GM18907 (cell line): Measurements from ENCODE around the gene EFEMP2.

Source experiments
- ATAC-seq: cut with Tn5 transposase; IDR thresholded peaks from one replicate; pipeline ENCODE4 v1.9.1; 2021; ENCODE audit warnings: mild to moderate bottlenecking, moderate library complexity; ENCODE audit not compliant: unreplicated experiment

EFEMP2 gene

DNA sequence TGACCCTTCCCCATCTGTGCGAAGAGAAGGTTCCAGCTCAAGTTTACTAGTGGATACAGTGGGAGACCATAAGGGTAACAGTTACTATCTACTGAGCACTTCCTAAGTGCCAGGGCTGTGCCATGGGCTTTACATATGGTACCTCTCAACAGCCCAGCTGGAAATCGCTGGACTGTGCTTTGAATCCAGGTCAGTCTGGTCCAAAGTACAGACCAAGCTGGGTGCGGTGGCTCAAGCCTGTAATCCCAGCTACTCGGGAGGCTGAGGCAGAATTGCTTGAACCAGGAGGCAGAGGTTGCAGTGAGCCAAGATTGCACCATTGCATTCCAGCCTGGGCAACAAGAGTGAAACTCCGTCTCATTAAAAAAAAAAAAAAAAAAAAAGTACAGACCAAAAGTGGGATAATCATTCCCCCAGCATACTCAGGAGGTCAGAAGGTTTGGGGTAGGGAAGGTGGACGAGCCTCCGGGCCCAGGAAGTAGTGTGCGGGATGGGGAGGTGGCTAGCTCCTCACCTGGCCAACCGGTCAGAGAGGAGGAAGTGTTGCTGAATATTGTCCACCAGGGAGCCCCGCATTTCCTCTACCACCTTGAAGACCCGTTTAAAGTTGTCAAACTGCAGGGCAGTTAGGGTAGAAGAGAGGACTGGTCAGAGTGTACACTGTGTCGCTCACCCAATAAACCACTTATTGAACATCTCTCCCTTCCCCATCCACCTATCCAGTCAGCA is 13.4 kb upstream of the EFEMP2 start:
- ATAC-seq, result no peak

DNA sequence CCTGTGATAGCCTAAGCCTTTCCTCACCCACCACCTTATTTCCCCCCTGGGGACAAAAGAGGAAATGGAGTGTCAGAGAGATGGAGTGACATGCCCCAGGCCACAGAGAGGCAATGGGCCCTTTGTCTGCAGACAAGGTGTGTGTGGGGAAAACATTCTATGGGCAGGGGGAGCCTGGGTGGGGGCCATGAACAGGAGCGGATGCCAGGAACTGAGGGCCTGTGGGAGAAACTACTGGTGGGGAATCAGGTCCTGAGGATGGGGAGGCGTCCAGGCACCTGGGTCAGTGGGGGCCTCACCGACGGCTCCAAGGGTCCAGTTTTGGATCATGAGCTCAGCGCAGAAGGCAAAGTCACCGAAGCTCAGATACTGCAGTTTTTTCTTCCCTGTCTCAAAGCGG is 12.6 kb upstream of the EFEMP2 start:
- ATAC-seq, result no peak

DNA sequence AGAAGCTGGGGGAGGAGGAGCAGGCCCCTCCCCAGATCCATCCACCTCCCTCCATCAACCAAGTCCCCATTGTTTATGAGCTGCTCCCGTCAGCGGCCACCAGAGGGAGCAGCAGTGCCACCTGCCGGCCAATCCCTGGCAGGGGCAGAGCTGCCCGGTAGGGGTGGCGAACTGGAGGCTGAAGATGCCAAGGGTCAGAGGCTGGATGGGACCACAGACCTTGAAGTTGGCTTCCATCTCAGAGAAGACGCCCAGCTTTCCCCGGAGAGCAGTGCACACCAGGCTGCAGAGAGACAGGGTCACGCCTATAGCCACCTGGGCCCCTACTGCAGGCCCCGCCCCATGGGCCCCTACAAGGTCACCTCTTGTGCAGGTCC is 12.1 kb upstream of the EFEMP2 start:
- ATAC-seq, result no peak

DNA sequence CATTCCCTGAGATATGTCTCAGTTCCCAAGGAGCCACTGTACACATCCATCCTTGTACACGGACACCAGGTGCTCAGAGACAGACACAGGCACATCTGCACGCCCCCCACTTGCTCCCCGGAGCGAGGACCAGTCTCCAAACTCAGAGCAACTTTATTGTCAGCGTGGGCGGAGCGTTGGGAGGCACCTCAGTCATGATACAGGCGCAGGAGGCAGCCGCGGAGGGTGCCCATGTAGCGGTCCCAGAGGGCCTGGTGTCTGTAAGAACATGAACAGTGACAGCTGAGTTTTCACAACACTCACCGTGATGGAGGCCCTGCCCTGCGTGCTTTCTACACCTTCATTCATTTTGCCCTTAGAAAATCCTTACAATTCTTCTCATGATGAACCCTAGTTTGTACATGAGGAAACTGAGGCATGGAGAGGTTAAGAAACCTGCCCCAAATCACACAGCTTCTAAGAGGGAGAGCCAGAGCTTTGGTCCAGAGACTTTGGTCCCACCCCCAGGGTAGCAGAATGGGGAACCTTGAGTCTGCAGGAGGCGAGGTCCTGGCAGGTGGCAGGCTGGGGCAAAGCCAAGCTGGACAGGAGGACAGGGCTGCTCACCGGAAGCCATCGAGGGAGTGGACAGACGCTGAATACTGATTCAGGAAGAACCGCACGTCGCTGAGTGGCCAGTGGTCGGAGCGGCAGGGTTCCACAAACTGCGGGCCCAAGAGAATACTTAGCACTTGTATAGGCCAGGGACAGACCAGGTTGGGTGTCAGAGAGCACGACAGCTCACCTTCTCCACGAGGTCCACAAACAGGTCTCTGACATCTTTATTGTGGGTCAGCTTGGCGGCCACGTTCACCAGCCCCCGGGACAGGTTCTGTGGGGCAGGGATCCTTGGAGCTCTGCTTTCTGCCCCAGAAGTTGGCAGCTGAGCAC is 11.5 kb upstream of the EFEMP2 start:
- no peak for ATAC-seq

DNA sequence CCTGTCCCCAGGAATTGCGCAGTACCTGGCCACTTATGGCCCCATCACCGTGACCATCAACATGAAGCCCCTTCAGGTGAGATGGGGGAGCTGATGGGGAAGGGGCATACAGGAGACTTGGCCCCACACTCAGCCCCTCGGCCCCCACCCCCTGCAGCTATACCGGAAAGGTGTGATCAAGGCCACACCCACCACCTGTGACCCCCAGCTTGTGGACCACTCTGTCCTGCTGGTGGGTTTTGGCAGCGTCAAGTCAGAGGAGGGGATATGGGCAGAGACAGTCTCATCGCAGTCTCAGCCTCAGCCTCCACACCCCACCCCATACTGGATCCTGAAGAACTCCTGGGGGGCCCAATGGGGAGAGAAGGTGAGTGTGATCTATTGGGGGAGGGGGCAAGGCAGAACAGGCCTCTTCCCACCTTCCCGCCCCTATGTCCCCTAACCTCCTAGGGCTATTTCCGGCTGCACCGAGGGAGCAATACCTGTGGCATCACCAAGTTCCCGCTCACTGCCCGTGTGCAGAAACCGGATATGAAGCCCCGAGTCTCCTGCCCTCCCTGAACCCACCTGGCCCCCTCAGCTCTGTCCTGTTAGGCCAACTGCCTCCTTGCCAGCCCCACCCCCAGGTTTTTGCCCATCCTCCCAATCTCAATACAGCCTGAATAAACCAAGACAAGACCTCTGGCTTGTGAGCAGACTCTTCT is 10.6 kb upstream of the EFEMP2 start:
- ATAC-seq, result no peak

DNA sequence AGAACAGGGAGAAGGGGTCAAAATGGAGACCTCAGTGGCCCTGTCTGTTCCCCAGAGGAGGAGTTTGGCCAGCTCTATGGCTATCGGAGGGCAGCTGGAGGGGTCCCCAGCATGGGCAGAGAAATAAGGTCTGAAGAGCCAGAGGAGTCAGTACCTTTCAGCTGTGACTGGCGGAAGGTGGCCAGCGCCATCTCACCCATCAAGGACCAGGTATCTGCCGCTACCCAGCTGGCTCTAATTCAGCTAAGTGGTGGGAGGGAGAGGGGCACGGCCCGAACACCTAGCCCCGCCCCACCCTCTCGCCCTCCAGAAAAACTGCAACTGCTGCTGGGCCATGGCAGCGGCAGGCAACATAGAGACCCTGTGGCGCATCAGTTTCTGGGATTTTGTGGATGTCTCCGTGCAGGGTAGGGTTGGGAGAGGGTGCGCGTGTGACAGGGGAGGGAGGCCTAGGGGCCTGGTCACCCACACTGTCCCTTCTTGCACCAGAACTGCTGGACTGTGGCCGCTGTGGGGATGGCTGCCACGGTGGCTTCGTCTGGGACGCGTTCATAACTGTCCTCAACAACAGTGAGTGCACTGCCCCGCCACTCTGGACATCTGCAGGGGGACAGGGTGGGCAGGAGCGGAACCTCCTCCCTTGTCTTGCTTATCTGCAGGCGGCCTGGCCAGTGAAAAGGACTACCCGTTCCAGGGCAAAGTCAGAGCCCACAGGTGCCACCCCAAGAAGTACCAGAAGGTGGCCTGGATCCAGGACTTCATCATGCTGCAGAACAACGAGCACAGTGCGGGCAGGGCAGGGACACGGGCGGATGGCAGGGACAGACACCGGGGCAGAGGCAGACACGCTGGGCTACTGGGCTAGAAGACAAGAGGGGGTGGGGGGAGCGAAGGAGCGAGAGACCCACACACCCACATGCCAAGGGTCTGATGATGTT is 9.8 kb upstream of the EFEMP2 start:
- ATAC-seq, result no peak

DNA sequence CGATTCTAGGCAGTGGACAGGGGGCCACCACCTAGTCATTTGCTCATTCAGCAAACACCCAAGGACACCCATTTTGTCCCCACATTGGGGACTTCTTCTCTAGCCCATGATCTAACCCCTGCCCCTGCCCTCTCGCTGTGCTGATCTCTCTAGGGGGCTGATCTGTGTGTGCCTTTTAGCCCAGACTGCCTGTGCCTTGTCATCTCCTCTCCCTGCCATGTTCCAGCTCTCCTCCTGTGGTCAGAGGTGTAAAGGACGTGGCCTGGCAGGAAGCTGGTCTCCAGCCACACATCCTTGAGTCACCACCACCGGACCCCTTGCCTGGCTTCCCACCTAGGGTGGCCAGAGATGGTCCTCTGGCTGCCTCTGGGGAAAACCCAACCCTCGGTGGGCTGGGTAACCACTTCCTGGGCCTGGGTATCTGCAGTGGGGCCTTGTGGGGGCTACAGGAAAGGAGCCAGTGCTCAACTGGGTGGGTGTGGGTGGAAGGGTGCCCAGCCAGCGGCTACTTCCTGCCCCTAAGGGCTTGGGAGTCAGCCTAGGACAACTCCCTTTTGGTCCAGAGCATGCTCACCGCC is 8.3 kb upstream of the EFEMP2 start:
- no peak for ATAC-seq

DNA sequence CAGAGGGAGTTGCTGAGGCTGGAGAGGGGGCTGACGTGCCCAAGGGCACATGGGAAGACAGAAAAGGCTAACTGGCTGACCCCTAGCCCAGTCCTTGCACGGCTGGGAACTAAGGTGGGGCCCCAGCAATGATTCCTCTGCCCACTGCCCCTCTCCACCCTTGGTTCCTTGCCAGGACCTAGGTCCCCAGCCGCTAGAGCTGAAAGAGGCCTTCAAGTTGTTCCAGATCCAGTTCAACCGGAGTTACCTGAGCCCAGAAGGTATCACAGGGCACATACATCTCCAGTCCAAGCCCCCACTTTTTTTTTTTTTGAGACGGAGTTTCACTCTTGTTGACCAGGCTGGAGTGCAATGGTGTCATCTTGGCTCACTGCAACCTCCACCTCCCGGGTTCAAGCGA is 7.4 kb upstream of the EFEMP2 start:
- no peak for ATAC-seq

DNA sequence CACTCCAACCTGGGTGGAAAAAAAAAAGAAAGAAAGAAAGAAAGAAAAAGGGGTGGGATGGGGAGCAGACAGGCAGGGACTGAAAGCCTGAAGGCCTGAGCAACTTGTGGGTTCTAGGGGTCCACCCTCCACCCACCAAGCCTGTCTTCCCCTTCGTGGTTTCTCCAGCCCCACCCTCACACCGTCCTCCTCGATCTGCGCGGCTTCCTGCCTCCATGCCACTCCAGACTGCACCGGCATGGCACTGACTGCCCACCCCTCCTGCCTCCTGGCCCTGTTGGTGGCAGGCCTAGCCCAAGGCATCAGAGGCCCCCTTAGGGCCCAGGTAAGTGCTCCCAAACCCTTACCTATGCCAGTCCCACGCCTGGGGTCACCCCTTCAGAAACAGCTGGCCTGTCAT is 7.0 kb upstream of the EFEMP2 start, which contains the start of gene CTSW:
Gene CTSW (plus strand): TSS at position 221 of the 400 bp plus-strand sequence. CDS start 18 bp downstream, at position 239.
- ATAC-seq, result no peak

DNA sequence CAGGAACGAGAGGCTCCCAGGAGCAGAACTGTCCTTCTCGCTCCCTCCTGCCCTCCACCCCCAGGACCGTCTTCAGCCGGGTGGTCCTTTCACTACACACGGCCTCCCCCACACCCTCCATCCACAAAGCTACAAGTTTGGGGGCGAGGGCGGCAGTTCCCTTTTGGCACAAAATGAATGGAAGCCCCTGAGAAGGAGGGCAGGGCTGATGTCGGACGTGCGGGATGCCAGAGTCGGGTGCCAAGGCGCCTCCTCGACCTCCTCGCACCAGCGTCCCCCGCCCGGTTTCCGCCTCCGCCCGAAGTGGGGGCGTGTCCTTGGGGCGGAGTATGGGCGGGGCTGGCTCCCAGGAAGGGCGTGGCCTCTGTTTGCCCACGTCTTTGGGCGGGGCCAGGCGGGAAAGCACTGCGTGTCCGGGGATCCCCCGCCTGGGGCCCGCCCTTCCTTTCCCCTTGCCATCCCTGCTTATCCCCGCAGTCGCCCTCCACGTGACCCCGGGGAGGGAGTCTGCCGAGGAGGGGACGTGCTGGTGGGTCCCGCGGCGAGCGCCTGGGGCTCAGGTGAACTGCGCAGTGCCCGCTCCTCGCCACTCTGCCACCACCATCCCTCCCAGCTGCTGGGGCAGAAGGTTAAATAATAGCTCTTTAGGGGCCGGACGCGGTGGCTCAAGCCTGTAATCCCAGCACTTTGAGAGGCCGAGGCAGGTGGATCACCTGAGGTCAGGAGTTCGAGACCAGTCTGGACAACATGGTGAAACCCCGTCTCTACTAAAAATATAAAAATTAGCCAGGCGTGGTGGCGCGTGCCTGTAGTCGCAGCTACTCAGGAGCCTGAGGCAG is 937 bp upstream of the EFEMP2 start:
- peak; percentile 61 for ATAC-seq

DNA sequence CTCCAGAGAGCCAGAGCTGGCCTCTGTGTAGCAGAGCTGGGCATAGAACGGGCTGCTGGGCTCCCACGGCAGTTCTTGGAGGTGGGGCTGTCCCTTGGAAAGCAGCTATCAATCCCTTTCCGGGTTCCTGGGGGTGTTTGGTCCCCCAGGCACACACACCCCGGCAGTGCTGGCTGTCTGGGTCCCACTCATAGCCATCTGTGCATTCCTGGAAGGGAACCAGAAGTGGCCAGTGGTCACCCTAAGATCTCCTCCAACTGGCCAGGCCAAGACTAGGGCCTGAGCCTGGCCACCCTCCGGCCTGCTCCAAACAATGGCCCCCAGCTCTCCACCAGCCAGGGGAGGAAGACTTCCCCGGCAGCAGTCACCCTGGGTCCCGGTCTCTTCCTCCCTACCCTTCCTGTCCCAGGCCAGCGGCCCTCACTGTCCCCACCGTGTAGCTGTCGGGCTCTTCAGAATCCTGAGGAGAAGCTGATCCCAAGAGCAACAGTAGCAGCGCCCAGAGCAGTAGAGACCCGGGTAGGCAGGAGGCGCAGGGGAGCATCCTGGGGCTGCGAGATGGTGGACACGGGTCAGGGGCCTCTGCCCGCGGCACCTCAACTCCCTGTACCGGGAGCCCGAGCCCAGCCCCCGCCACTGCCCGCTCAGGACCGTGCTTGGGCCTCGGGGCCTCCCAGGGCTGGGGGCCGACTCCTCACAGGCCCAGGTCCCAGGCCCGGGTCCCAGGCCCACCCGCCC is 620 bp downstream of the EFEMP2 start:
- ATAC-seq, result no peak

DNA sequence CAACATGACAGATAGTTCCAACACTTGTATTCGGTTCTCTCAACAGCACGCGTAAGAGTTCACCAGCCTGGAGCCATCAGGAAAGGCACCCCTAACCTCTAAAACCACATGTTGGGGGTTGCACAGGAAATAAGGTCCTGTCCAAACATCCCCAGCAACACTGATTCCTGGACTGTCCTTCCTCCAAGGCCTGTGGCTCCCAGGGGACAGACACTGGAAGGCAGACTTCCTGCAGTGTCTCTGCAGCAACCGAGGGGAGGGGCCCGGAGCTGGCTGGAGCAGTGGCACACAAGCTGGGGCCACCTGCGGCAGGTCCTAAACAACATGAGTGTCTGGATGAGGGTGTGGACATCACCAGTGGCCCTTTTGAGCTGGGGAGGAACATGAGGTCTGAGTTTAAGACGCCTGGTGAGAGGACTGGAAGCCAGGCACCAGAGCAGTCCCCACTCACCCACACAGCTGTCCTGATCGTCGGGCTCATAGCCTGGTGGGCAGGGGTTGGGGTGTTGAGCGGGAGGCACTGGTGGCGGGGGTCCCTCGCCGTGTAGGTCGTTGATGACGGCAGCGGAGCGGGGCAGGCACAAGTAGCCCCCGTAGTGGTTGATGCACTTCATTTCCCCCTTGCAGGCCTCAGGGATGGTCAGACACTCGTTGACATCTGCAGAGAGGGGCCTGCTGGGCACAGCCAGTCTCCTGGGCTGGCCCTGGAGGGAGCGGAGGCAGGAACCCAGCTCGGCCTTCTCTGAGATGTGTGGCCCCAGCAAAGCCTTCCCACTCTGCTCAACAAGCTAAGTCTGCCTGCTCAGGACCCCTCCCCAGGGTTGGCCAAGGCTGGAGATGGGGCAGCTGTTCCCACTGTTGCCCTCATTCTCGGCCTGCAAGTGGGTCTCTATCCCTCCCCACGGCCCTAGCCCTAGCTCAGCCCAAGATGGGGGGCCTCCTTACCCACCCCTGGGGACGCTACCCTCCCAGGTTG is 1.6 kb downstream of the EFEMP2 start:
- no peak for ATAC-seq

DNA sequence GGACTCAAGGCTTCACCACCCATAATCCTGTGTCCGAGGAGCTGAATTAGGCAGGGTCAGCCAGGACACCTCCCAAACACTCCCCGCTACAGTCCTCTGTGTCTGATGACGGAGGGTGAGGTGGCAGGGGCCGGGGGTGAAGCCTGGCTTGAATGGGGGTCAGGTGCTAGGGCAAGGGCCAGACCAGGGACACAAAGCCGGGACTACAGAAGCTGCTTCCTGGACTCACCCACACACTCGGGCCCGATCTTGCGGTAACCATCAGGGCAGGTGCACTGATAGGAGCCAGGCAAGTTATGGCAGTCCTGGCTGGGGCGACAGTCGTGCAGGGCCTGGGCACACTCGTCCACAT is 2.3 kb downstream of the EFEMP2 start:
- ATAC-seq, result no peak

DNA sequence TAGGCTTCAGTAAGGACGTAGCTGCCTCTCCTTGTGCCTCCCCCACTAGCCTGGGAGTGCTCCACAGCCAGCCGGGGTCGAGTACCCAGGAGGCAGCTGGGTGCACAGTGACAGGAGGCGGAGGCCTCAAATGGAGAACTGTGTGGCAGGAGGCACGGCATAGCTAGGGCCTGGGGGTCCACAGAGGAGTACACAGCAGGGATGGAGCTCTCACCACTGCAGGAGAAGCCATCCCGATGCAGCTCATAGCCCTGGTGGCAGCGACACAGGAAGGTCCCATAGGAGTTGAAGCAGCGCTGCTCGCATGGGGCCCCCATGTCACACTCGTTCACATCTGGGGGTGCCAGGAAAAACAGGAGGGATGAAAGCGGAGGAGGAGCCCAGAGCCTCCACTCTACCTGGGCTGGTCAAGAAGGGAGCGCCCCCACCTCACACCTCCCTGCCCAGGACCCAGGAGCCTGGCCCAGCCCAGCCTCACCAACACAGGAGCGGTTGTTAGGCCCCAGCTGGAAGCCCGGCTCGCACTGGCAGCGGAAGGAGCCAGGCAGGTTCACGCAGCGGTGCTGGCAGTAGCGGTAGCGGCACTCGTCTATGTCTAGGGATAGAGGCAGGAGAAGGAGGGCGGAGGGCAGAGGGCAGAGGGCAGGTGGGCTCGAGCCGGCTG is 2.8 kb downstream of the EFEMP2 start:
- ATAC-seq, result no peak

DNA sequence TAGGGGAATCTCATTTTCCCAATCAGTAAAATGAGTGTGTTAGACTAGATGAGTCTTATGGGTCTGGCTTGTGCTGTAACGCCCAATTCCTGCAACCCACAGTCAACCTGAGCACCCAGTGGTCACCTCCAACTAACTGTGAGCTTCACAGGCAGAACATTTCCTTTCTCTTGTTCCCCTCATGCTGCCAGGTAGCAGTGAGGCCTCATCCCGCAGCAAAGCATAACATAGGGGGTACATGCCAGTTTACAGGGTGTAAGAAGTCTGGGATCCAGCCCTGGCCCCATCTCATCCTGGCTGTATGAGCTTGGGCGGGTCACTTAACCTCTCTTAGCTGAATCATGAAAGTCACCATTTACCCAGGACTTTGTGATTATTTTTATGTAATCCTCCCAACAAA is 3.7 kb downstream of the EFEMP2 start:
- no peak for ATAC-seq

DNA sequence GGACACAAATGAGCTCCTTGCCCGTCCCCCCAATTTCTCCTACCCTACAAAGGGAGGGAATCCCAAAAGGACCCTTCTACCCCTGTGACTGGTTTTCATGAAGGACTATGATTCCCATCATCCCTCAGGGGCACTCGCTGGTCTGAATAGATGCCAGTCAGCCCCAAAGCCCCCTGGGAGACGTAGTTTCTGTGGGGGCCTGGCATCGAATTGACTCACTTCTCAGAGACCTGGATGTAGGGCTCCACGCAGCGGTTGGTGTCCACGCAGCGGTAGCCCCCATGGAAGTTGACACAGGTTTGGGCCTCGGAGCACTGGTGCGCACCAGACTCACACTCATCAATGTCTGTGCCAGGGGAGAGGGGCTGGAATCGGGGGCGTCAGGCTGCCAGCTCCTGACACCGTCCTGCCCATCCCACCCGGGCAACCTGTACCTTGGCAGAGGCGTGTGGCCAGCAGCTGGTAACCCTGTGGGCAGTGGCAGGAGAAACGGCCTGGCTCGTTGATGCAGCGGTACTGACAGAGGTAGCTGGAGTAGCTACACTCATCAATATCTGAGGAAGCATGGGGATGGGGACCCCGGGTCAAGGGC is 4.4 kb downstream of the EFEMP2 start:
- ATAC-seq, result no peak
